ENCODE data around the gene VPS35L.
"Not testable (repeated sequence)": the region's sequence is repeated elsewhere in the genome, so short reads cannot be mapped to it uniquely, and the experiment has no call there.

The VPS35L gene

DNA sequence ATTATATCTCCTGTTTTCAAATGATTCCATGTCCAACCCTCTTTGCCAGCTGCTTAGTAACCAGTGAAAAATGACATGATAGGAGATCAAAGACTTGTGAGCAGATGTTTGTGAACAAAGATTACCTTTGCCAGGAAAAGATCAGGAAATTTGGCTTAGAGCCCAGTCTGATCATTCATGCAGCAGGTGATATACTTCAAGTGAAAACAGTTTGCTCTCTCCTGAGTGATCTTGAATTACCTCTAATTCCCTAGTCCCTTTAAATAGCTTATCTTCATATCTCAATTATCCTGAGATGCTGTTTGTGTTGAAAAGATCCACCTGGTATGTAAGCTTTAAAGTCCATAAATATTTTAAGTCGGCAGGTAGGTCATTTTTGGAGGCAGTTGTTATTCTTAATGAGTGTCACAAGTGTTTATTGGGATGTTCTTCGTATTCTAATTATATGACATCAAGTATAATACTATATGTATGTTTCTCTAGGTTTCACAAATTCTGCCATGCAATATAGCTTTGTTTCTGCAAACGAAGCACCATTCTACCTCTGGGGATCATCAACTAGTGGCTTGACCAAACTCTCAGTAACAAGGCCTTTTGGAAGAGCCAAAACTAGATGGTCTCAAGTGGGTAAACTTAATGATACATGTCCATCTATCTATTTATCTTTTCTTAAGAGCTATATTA lies 13.2 kb upstream of the VPS35L start:
- DNase-seq = no peak

DNA sequence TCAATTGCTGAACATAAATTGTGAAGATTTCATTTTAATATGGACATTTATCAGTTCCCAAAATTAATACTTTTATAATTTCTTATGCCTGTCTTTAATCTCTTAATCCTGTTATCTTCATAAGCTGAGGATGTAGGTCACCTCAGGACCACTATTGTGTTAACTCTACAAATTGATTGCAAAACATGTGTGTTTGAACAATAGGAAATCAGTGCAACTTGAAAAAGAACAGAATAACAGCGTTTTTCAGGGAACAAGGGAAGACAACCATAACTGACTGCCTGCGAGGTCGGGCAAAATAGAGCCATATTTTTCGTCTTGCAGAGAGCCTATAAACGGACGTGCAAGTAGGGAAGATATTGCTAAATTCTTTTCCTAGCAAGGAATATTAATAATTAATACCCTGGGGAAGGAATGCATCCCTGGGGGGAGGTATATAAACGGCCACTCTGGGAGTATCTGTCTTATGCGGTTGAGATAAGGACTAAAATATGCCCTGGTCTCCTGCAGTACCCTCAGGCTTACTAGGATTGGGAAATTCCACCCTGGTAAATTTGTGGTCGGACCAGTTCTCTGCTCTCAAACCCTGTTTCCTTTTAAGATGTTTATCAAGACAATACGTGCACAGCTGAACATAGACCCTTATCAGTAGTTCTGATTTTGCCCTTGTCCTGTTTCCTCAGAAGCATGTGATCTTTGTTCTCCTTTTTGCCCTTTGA lies 12.1 kb upstream of the VPS35L start:
- not testable (repeated sequence) for DNase-seq

DNA sequence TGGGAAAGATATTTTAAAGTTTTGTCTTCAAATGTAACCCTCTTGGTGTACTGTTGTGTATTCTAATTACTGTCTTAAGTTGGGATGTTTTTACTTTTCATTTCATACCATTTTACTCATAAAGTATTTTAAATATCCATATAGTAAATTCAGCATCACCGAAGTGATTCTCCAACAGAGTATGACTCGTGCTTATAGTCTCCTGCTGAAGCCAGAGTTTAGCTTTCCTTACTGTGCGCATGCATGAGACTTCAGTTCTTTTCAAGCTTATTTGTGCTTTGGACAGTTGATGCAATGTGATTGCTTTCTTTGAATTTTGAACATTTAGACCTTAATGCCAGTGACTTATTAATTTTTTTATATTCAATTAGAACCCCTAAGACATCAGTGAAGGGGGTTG lies 7.4 kb upstream of the VPS35L start:
- DNase-seq = no peak

DNA sequence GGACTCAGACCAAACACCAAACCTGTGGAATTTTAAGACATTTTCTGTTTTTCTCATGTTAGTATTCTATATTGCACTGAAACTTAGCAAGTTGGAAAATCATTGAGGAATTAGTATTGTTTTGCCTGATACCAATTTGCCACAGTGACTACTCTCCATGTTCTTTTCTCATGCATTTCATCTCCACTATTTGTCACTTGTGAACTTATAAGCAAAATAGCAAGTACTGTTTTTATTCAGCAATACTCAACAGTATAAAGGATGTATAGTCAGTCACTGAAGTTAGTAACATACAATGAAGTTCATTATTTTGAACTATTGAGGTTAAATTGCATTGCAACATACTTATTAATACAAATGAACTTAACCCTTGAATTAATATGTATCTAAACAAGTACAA lies 5.8 kb upstream of the VPS35L start:
- DNase-seq = no peak

DNA sequence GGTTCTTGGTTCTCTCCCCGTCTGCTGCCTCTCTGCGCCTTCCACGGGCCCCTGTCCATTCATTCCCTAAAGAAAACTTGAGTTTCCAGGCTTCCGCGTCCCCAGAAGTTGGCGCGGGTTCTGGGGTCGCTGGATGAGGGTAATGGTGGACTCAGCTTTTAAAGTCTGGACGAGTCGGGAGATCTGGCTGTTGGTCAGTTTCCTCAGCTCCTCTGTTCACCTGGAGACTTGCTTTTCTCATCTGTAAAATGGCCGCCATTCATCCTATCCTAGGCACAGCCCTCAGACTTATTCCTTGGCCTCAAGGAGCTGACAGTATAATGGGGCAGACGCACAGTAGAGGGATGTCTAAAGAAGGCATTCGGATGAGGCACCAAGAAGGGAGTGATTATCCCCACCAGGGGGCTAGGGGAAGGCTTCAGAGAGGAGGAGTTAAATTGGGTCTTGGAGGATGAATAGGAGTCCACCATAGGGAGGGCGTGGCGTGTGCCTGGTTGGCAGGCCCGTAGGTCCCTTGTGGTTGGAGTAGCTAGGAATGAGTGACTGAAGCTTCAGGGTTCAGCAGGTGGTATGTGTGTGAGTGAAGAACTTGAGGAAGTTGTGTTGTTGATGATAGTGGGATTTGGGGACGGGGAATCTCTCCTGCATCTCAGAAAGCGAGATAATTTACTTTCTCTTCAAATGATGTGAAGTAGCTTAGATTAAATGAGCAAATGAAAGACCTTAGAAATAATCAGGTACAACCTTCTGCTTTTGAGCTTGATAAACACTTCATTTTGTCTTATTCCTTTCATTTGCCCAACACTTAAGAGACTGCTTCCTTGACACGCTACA lies 652 bp downstream of the VPS35L start:
- DNase-seq = peak; percentile 47

DNA sequence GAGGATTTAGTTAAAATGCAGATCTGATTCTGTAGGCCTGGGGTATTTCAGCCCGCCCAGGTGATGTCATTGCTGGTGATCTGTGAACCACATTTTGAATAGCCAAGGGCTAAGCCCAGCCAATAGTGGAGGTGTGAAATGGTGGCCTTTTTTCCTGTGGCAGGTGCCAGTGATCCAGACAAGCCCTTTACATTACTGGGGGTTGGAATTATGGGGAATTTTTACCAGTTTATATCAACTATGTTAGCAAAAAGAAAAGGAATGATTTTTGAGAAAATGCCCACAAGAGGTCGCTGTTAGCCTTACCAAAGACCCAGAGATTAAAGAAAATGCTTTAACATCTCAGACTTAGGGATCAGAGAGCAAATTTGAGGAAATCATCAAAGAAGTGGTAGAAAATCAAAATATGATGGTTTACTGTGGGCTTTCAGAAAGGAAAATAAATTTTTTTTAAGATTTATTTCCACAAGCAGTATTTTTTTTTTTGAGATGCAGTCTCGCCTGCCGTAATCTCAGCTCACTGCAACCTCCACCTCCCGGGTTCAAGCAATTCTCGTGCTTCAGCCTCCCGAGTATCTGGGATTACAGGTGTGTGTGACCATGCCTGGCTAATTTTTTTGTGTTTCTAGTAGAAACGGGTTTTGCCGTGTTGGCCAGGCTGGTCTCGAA lies 3.9 kb downstream of the VPS35L start:
- peak; percentile 63 for DNase-seq

DNA sequence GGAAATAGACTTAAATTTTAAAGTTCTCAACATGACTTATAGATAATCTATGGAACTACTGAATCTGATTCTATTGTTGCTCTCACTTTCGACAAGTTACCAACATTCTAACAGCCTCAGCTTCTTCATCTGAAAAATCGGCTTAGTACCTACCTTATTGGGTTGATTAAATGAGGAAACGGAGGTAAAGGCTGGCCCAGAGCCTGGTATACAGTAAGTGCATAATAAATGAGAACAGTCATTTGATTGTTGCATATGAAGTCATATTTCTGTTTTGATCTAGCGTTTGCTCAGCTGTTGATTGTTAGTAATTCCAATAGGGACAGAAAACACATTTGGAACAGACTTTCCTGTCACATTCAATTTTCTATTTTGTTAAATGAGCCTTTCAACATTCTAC lies 4.6 kb downstream of the VPS35L start:
- no peak for DNase-seq

DNA sequence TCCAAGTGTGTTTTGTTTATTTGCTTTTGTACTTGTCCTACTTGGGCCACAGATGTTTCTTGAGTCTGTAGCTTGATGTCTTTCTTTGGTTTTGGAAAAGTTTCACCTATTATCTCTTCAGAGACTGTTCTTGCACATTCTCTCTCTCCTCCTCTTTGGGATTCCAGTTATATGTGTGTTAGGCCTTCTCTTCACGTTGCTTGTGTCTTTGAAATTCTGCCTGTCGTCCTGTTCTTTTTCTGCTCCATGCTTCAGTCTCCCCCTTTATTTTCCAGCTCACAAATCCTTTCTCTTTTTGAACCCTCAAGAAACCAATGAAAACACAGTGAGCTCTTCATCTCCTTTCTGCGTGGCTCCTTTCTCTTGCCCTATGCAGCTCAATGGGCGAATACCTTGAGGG lies 7.9 kb downstream of the VPS35L start:
- no peak for DNase-seq

DNA sequence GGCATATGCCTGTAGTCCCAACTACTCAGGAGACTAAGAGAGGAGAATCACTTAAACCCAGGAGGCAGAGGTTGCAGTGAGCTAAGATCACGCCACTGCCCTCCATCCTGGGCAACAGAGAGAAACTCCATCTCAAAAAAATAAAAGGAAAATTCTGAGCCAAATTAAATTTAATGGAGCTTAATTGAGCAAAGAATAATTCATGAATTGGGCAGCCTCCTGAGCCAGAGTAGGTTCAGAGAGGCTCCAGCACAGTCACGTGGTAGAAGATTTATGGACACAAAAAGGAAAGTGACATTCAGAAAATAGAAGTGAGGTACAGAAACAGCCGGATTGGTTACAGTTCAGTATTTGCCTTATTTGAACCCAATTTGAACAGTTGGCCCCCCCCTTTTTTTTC lies 10.9 kb downstream of the VPS35L start:
- DNase-seq = no peak

DNA sequence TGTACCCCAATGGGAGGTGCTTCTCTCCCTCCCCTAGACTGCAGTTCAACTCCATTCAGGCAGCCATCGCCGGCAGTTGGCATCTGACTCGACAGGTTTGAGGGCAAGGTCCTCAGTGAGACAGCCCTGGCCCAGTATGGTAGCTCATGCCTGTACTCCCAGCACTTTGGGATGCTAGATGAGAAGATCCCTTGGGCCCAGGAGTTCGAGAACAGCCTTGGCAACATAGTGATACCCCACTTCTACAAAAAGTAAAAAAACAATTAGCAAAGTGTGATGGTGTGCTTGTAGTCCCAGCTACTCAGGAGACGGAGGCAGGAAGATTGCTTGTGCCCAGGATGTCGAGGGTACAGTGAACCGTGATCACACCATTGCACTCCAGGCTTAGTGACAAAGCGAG lies 12.1 kb downstream of the VPS35L start:
- no peak for DNase-seq

DNA sequence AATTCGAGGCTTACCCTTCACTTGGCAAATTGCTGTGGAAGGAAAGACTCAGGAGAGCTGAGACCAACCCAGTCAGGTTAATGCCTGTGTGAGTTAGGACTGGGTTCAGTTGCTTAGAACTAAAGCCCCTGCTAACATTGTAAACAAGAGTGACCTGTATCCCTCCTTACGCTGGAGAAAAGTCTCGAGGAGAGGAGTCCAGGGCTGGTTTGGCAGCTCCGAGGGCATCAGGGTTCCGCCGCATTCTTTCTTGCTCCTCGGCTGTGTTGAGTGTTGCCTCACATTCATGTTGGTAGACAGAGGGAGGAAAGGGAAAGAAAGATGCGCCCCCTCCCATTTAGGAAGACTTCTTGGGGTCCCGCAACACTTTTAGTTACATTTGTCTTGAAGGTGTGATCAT lies 18.5 kb downstream of the VPS35L start:
- DNase-seq = no peak

DNA sequence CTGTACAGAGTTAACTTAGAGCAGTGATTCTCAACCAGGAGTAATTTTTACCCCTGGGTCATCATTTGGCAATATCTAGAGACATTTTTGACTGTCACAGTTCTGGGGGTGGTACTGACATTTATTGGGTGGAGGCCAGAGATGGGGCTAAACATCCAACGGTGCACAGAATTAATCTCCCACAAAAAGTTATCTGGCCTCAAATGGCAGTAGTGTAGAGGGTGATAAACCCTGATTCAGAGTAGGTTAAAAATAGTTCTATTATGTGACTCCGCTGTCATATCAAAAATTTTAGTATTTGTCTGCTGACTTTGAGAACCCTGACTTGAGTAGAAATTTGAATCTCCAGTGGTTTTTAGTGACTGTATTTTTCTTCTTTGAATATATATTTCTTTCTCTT lies 19.1 kb downstream of the VPS35L start:
- no peak for DNase-seq

DNA sequence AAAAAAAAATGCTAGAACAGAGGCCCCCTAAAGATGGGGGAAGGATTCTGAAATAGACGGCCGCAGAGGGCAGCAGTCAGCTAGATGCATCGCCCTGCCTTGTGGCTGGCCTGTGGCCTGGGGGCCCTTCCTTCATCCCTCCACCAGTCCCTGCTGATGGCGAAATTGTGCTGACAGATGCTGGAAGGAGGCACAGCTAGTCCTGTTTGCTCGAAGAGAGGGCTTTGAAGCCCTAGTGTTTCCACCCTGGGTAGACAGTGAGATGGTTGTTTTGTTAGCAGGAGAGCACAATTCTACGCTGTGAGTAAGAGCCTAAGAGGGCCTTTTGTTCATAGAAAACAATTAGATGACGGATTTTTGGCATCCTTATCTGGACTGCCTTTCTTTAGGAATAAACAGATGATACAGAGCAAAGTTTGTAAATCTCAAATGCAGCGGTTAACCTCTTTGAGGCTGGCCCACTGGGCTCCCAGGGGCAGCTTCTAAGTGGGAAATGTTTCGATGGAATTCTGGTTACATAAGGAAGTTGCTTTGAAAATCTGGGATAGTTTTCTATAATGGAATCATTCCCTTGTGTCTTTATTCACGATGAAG lies 23.0 kb downstream of the VPS35L start:
- DNase-seq = no peak

DNA sequence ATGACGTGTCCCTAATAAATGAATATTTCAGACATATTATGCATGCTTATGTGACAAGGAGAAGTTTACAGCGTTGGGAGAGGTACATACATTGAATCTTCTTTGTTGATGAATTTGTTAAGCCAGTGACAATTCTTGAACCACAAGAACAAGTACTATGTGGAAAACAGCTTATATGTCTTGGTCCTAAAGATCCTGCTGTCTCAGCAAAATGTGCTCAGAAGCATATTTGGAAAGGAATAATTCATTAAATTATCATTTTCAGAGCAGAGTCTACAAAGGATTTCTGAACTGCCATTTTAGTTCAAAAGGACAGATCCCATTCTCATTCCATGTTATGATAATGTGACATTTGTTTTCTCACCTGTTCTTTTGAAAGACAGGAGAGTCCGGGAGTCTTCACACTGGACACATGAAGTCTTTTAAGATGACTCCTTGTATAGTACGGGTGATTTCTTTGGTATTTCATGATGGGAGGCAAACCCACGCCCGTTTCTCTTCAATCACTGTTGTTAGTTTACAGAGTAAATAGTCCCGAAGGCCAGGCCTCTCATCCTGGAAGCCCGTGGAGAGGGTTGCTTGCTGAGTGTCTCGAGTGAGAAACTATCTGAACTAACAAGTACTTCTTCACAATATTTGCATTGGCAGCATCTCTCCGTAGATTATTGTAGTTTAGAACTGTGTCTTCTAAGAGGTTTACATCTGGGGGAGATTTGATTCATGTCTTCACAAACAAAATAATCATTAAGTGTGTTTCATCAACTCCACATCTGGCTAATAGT lies 26.7 kb downstream of the VPS35L start:
- no peak for DNase-seq

DNA sequence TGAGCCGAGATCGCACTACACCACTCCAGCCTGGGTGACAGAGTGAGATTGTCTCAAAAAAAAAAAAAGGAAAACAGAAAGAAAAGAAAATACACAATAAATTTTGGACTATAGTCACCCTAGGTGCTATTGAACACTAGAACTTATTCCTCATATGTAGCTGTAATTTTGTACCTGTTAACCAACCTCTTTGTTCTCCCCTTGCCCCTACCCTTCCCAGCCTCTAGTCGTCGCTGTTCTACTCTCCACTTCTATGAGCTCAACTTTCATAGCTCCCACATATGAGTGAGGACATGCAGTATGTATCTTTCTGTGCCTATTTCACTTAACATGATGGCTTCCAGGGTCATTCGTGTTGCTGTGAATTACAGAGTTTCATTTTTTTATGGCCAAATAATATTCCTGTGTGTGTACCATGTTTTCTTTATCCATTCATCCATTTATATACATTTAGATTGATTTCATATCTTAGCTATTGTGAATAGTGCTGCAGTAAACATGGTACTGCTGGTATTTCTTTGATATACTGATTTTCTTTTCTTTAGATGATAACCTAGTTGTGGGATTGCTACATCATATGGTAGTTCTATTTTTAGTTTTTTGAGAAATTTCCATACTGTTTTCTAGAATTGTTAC lies 28.3 kb downstream of the VPS35L start:
- peak; percentile 54 for DNase-seq

DNA sequence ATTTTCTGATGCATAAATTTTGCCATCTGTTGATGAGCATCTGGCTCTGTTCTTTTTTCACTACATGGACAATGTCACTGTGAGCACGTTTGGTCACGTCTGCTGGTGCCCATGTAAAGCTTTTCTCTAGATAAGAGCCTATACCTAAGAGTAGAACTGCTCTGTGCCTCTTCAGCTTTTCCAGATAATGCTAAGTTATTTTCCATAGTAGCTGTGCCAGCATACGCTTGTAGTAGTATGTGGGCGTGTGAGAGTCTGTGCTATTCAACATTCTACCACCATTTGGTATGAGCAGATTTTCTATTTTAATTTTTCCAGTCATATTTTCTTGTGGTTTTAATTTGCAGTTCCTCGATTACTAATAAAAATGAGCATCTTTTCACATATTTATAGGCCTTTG lies 33.2 kb downstream of the VPS35L start:
- no peak for DNase-seq

DNA sequence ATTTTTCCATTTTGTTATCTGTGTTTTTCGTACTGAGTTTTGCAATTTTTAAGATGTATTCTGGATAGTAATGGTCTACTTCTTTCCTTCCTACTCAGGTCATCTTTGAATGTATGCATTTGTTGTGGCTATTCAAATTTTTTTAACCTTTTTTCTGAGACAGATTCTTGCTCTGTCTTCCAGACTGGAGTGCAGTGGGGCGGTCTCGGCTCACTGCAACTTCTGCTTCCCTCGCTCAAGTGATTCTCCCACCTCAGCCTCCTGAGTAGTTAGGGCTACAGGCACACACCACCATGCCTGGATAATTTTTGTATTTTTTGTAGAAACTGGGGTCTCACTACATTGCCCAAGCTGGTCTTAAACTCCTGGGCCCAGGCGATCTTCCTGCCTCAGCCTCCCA lies 33.6 kb downstream of the VPS35L start:
- no peak for DNase-seq

DNA sequence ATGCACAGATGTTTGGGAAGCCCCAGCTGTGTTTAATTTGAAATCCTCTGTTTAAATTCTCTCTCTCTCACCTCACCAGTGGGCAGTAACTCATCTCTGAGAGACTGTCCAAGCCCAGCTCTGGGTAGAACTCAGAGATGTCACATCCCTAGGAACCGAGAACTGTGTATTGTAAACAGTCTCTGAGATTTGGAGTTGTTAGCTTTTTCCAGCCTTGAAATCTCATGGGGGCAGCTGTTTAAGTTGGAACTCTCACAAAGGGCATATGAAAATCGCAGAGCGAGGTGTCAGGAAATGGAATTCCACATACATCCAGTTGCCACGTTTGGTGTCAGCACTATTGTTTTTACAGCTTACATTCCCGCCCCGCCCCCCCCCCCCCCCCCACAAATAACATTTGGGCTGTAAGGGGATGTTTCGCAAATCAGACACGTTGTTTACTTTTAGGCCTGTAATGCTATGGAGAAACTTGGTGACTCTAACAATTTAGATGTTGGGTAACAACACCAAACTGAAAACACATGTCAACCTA lies 34.3 kb downstream of the VPS35L start:
- DNase-seq = peak; percentile 16

DNA sequence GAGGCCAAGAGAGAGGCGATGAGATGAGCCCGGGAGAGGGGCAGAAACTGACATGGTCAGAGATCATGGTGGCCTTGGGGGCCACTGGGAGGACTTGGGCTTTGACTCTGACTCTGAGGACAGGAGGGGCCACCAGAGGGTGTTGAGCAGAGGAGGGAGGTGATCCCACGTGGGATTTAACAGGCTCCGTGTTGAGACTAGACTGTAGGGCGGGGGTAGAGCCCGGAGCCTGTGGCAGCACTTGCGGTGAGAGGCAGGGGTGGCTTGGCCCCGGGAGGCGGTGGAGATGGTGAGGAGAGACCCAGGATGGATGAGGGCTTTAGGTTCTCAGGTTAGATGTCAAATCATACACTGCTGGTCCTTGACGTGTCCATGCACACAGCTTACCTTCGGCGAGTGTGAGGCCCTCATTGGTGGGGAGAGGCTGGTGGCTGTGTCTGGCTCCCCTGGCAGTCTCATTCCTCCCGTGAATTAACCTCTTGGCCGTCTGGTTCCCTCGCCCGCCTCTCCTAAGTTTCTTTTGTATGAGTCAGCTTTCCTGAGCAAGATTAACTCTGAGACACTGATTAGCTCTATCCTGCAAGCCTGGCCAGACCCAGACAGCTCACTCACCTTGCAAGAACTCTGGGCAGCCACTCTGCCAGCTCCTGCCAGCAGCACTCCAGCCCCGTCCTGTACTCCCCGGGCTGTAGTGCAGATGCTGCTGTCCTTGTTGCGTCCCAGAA lies 39.7 kb downstream of the VPS35L start:
- DNase-seq = peak; percentile 84

DNA sequence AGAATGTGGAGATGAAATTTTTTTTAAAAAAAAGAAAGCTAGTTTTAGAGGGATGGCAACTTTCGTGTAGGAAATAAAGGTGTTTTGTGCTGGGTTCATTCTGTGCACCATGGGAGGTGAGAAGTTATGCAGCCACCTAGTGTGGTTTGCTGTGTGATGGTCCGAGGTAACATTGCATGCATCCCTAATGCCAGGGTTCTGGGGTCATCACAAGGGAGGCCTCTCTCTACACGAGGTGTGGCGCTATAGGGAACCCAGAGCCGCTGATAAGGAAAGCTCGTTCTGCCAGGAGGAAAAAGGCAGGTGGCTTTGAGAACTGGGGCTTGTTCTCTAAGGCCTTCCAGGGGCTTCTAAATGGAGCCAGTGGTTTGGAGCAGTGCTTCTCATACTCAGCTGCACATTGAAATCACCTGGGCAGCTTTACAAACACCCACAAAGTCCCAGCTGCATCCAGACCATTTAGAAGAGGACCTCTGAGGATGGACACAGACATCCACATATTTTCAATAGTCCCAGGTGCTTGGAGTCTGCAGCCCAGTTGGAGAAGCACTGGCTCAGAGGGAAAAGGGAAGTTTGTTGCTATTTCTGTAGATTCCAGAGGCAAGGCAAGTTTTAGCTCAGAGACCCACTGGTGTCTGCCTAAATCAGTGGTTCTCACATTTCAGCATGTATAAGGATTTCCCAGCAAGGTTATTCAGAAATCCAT lies 43.5 kb downstream of the VPS35L start:
- no peak for DNase-seq
